Endothelial cell of umbilical vein (primary cell): ENCODE measurements around the gene COPS2. TPM values are rescaled to one million over a fixed set of nuclear protein-coding genes. Genes with fewer than 3 reads are reported as not detected.

Experiments used
- BruUV-seq: library from RNA; stranded (reverse); fragments of 400-500 nt; replicated peaks from 2 replicates; lab custom pipeline; 2021; lab: Mats Ljungman, UMichigan
- CTCF ChIA-PET: fragments of 300-600, 350-600 bp; sonication (Branson Sonifier 250); formaldehyde crosslinking; loops from one replicate; lab custom pipeline; 2021; ENCODE audit warnings: antibody characterized with exemption, inconsistent platforms; lab: Charles Lee
- POLR2A ChIA-PET: fragments of 300-600, 350-600 bp; sonication (Branson Sonifier 250); formaldehyde crosslinking; loops from one replicate; lab custom pipeline; 2021; ENCODE audit warnings: antibody characterized with exemption, inconsistent platforms; lab: Charles Lee
- DNase-seq: peaks from one replicate; pipeline ENCODE4 v3.0.0-alpha.2; 2011; ENCODE audit warnings: low read depth, low spot score
- FAIRE-seq: peaks from 2 replicates; lab custom pipeline; 2011; peaks lifted over from hg19 to GRCh38; lab: Jason Lieb, UNC
- H2AFZ ChIP-seq: 2 replicates; pipeline ENCODE4 v1.6.0; 2012; ENCODE audit warnings: low read depth, low read length, control low read depth, inconsistent platforms
- H3K27ac ChIP-seq: 2 replicates; pipeline ENCODE4 v1.5.1; 2011; ENCODE audit warnings: low read depth, mild to moderate bottlenecking, control low read depth, low read length, moderate library complexity; ENCODE audit not compliant: insufficient read depth
- H3K27me3 ChIP-seq, 2 experiments: 2 replicates each; pipeline versions ENCODE4 v1.6.0 to v1.6.1; 2011; ENCODE audit warnings: low read length in 2 of 2, mixed read lengths in 1 of 2; ENCODE audit not compliant: control insufficient read depth in 2 of 2, insufficient read depth in 2 of 2
- H3K36me3 ChIP-seq, 2 experiments: 2 replicates in 1 of 2; 3 replicates in 1 of 2; pipeline ENCODE4 v1.5.1; 2011; ENCODE audit warnings: low read length in 2 of 2, mild to moderate bottlenecking in 1 of 2, moderate library complexity in 1 of 2; ENCODE audit not compliant: control insufficient read depth in 2 of 2, insufficient read depth in 2 of 2; ENCODE audit errors: extremely low read depth in 1 of 2
- H3K4me1 ChIP-seq: 3 replicates; pipeline ENCODE4 v1.5.1; 2011; ENCODE audit warnings: mild to moderate bottlenecking, low read length; ENCODE audit not compliant: control insufficient read depth, insufficient read depth; ENCODE audit errors: extremely low read depth
- H3K4me2 ChIP-seq: 2 replicates; pipeline ENCODE4 v1.6.1; 2011; ENCODE audit warnings: low read length, control low read depth, mixed read lengths; ENCODE audit not compliant: insufficient read depth
- H3K4me3 ChIP-seq, 3 experiments: fragments of 200-600 bp in 1 of 3; sonication (generic), shearing (Covaris generic) in 1 of 3; replicated peaks in 1 of 3; 2 replicates each; pipeline ENCODE4 v1.5.1; 2011 to 2016; ENCODE audit warnings: control low read depth in 3 of 3, low read length in 3 of 3, mild to moderate bottlenecking in 2 of 3, inconsistent platforms in 1 of 3, low read depth in 1 of 3, moderate library complexity in 1 of 3; ENCODE audit not compliant: insufficient read depth in 1 of 3
- H3K79me2 ChIP-seq: 2 replicates; pipeline ENCODE4 v1.6.0; 2012; ENCODE audit warnings: low read length, inconsistent platforms; ENCODE audit not compliant: control insufficient read depth, insufficient read depth
- H3K9ac ChIP-seq: replicated peaks from 2 replicates; pipeline ENCODE3; 2011; ENCODE audit warnings: low read length, control low read depth; ENCODE audit not compliant: insufficient read depth; ENCODE audit errors: extremely low read depth
- H3K9me1 ChIP-seq: replicated peaks from 3 replicates; pipeline ENCODE4 v1.6.0; 2011; ENCODE audit warnings: mild to moderate bottlenecking, low read length; ENCODE audit not compliant: control insufficient read depth, insufficient read depth; ENCODE audit errors: extremely low read depth
- H3K9me3 ChIP-seq: replicated peaks from 2 replicates; pipeline ENCODE4 v1.5.1; 2012; ENCODE audit warnings: low read length, inconsistent platforms; ENCODE audit not compliant: control insufficient read depth, insufficient read depth
- H4K20me1 ChIP-seq: replicated peaks from 2 replicates; pipeline ENCODE3; 2011; ENCODE audit warnings: mild to moderate bottlenecking, low read length; ENCODE audit not compliant: control insufficient read depth, insufficient read depth; ENCODE audit errors: extremely low read depth
- EZH2 ChIP-seq: IDR thresholded peaks from 2 replicates; pipeline ENCODE4 v1.6.1; 2012; ENCODE audit warnings: borderline replicate concordance, low read depth, mild to moderate bottlenecking, moderate library complexity, low read length, inconsistent platforms; ENCODE audit not compliant: severe bottlenecking
- FOS ChIP-seq: IDR thresholded peaks from 2 replicates; pipeline ENCODE4 v1.6.1; 2011; ENCODE audit warnings: mild to moderate bottlenecking, low read length, moderate library complexity, borderline replicate concordance; ENCODE audit not compliant: insufficient read depth
- GATA2 ChIP-seq: IDR thresholded peaks from 2 replicates; pipeline ENCODE4 v1.7.0; 2011; ENCODE audit warnings: low read depth, mild to moderate bottlenecking, moderate library complexity, mixed read lengths, low read length; ENCODE audit not compliant: insufficient read length, insufficient read depth
- JUN ChIP-seq: IDR thresholded peaks from 2 replicates; pipeline ENCODE4 v1.6.1; 2011; ENCODE audit warnings: borderline replicate concordance, low read depth; ENCODE audit not compliant: insufficient read length, insufficient read depth
- MYC ChIP-seq: IDR thresholded peaks from one replicate; pipeline ENCODE4 v1.6.1; 2011; ENCODE audit warnings: mild to moderate bottlenecking, low read depth, low read length
- POLR2A ChIP-seq: IDR thresholded peaks from 2 replicates; pipeline ENCODE4 v1.6.1; 2012; ENCODE audit warnings: low read depth, mild to moderate bottlenecking, control low read depth, low read length
- POLR2AphosphoS5 ChIP-seq: IDR thresholded peaks from 2 replicates; pipeline ENCODE4 v1.6.1; 2012; ENCODE audit warnings: low read depth, mild to moderate bottlenecking, control low read depth, low read length, moderate library complexity; ENCODE audit not compliant: insufficient read depth
- dilution Hi-C: fragments of 300-500 bp; cut with MboI; formaldehyde crosslinking; loops from one replicate; pipeline ENCODE4 v1.15.0; 2019; ENCODE audit warnings: low sequenced_read_pairs; ENCODE audit not compliant: extremely low pct_ligation_motif_present
- intact Hi-C: fragments of 100-400 bp; cut with micrococcal nuclease; formaldehyde crosslinking; loops from one replicate; pipeline ENCODE4 v1.10.0; 2022
- polyA plus RNA-seq, 4 experiments: library from polyadenylated mRNA; depleted of rRNA in 3 of 4; stranded (reverse) in 3 of 4; unstranded in 1 of 4; fragments of >200 nt; gene quantifications; 2 replicates each; pipeline versions ENCODE4 v1.2.1 to v1.2.3, GENCODE V29; 2011 to 2012; ENCODE audit warnings: missing spikeins in 1 of 4
- total RNA-seq: library from RNA; stranded (reverse); gene quantifications from 2 replicates; pipeline ENCODE4 v1.2.3, GENCODE V29; 2021
- TF ChIP-seq, protein P1 (sequence below), 2 donors: IDR thresholded peaks; 1 replicate in 1 of 2; 2 replicates in 1 of 2; pipeline ENCODE4 v1.5.1; 2011; ENCODE audit warnings: low read length in 2 of 2, mild to moderate bottlenecking in 2 of 2, moderate library complexity in 2 of 2, control low read depth in 1 of 2, inconsistent platforms in 1 of 2, low read depth in 1 of 2; ENCODE audit not compliant: insufficient read depth in 1 of 2; ENCODE audit errors: extremely low read depth in 1 of 2
- TF ChIP-seq, protein P2 (sequence below): IDR thresholded peaks from 2 replicates; pipeline ENCODE4 v1.6.1; 2011; ENCODE audit not compliant: insufficient read depth, insufficient read length

COPS2 gene
- total and polyA plus RNA-seq, 2 donors (not counting 3 experiments of a cell fraction or from before 2014, with no cell fraction given): 20.2 to 79.3 TPM

DNA sequence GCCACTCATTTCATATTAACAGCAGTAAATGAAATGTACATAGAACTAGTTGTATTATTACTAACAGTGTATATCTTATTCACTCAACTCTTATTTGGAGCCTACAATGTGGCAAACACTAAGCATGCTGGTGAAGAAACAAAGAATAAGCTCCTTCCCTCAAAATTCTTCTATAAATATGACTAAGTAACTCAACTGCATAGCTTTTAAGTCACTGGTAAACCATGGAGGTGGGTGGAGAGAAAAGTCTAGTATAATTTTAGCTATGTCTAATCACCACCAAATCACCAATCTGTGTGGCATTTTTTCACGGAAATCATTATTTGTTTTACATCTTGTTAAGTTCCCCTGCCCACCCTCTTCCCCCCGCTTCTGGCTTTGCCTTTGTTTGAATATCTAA lies 17.5 kb downstream of the COPS2 start:
- ChIA-PET POLR2A (interaction anchor here (0.9 kb wide), 1 partner anchor 18 kb away, joined by 3 read pairs; the partner anchor contains the start of gene COPS2), CTCF (interaction anchor here (0.8 to 3.1 kb wide), 7 partner anchors 8 to 276 kb away, joined by 3 to 39 read pairs (median 3); partner anchors contain the start of gene COPS2)
- intact Hi-C loops: loop anchor here (5.0 kb wide), 1 partner anchor 571 kb away; no protein-coding TSS in a partner anchor

More for the DNA sequence above, 17.5 kb downstream of the COPS2 start:
- Histone ChIP-seq H3K27ac (peak overlapping the region; percentile 54), H3K27me3 (no peaks in the 10 kb centered on the region), H4K20me1 (no peaks in the 10 kb centered on the region), H3K79me2 (peaks cover 19% of the 10 kb centered on the region), H3K4me3 (no peak overlapping the region), H3K9me3 (no peaks in the 10 kb centered on the region), H3K4me2 (peak overlapping the region; percentile 42), H3K4me1 (peaks cover 50% of the 10 kb centered on the region), H2AFZ (no peak overlapping the region), H3K9me1 (no peaks in the 10 kb centered on the region), H3K36me3 (peaks cover 7 to 16% of the 10 kb centered on the region in 2 experiments), H3K9ac (no peak overlapping the region)
- peak; percentile 50 for DNase-seq
- no TSS peak for BruUV-seq
- dilution Hi-C loops: no loop called here
- FAIRE-seq: peak; percentile 67
- TF ChIP-seq EZH2 (no peak), POLR2A (no peak), FOS (no peak), GATA2 (no peak), MYC (no peak), JUN (no peak), POLR2AphosphoS5 (no peak)
- TF ChIP-seq, protein P1, sequence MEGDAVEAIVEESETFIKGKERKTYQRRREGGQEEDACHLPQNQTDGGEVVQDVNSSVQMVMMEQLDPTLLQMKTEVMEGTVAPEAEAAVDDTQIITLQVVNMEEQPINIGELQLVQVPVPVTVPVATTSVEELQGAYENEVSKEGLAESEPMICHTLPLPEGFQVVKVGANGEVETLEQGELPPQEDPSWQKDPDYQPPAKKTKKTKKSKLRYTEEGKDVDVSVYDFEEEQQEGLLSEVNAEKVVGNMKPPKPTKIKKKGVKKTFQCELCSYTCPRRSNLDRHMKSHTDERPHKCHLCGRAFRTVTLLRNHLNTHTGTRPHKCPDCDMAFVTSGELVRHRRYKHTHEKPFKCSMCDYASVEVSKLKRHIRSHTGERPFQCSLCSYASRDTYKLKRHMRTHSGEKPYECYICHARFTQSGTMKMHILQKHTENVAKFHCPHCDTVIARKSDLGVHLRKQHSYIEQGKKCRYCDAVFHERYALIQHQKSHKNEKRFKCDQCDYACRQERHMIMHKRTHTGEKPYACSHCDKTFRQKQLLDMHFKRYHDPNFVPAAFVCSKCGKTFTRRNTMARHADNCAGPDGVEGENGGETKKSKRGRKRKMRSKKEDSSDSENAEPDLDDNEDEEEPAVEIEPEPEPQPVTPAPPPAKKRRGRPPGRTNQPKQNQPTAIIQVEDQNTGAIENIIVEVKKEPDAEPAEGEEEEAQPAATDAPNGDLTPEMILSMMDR (IDR thresholded peaks at IDR 0.05; ENCODE audit: extremely low read depth in 1 of 2, insufficient read depth in 1 of 2, low read depth in 1 of 2, low read length in 2 of 2): no peak
- TF ChIP-seq, protein P2, sequence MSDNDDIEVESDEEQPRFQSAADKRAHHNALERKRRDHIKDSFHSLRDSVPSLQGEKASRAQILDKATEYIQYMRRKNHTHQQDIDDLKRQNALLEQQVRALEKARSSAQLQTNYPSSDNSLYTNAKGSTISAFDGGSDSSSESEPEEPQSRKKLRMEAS: no peak
